M059J (cell line): Measurements from ENCODE around the gene ADAMTS14. TPM values are rescaled to one million over a fixed set of nuclear protein-coding genes. Genes with fewer than 3 reads are reported as not detected.
"Not testable (repeated sequence)": the region's sequence is repeated elsewhere in the genome, so short reads cannot be mapped to it uniquely, and the experiment has no call there.

Experiments
- DNase-seq: peaks from one replicate; pipeline ENCODE4 v3.0.0-alpha.2; 2012; ENCODE audit warnings: low read depth
- total RNA-seq: library from RNA; depleted of rRNA; stranded (reverse); fragments of >200 nt; shearing (Covaris generic); gene quantifications from 2 replicates; pipeline ENCODE4 v1.2.3, GENCODE V29; 2014

The ADAMTS14 gene
- total RNA-seq, 1 experiment from 2014 or later = 1.2 TPM

DNA sequence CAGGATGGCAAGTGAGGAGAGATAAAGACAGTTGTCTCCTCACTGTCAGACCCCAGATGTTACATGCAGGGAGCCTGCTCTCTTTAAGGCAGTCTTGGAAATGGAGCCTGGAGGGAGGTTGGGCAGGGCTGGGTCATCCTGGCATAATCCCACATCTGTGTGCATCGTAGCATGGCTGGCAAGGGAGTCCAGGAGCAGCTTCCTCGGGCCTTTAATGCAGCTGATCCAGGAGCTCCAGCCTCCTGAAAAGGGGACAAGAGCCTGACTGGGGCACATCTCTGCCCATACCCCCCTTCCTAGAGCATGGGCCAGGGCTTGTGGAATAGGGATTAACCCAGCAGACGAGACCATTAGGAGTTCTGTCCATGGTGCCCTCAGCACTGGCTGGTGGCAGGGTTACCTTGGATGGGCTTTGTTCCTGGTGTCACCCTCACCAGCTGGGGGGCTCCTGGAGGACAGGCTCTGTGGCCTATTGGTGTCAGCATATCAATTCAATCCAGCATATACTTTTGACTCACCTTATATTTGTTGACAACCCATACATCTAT, 77.9 kb downstream of the ADAMTS14 start:
- DNase-seq = no peak

DNA sequence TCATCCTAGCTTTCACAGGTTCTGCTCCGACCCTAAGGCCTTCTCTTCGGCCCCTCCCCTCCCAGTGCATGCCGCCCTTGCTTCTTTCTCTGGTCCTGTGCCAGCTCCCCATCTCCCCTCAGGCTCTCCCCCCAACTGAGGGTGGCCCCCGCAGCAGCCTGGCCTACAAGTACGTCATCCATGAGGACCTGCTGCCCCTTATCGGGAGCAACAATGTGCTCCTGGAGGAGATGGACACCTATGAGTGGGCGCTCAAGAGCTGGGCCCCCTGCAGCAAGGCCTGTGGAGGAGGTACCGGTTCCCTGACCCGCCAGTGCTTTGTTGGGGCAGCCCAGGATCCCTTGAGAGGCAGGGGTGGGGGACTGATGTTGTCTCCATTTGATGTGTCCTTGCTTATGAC, 79.0 kb downstream of the ADAMTS14 start:
- no peak for DNase-seq

DNA sequence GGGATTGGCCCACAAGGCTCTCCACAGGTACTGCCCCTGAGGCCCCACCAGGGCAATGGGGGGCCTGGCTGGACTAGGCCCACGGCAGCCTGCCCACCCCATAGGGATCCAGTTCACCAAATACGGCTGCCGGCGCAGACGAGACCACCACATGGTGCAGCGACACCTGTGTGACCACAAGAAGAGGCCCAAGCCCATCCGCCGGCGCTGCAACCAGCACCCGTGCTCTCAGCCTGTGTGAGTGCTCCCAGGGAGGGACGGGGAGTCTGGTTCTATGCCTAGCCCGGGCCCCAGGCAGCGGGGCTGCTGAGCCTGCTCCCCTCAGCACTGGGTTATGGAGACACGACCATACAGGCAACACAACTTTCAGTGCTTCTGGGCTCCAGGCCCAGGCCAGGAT, 79.7 kb downstream of the ADAMTS14 start:
- no peak for DNase-seq

DNA sequence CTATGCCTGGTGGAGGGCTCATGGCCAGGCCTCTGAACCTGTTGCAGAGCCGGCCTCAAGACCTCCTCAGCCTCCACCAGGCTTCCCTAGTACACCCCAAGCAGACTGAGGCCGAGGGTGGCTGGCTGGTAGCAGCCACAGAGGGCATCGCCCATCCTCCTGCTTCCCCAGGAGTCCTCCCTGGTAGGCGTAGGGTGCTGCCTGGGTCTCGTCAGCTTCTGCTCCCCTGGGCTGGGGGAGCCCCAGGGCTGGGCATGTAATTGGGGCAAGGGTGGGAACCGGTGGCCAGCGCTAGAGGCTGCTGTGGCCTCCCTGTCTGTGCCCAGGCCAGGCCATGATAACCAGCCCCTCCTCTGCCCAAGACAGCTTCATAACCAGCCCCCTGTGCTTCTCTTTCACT, 80.3 kb downstream of the ADAMTS14 start:
- DNase-seq = no peak

DNA sequence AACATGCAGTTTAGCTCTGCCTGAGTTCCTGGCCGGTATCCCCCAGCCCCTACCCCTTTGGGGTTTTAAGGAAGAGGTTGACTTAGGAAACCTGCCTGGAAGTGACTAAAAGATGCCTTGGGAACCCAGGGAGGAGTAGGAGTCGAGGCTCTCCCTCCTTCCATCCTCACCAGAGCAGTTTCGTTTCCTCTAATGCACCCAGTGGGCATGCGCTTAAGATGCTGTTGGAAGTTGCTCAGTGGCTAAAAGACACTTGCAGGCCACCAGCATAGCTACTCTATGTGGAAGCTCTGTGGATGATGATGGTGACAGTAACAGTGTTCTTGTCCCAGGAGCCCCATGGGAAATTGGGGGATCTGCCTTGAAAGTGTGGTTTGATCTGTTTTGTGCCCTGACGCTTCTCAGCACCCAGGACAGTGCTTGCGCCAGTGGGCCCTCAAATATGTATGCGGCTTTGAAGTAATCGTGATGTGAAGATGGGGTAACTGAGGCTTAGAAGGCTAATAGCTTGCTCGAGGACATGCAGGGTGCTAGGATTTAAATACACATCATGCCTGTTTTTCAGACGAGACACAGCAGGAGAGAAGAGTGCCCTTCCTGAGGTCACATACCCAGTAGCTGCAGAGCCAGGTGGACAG, 80.8 kb downstream of the ADAMTS14 start:
- DNase-seq = no peak

DNA sequence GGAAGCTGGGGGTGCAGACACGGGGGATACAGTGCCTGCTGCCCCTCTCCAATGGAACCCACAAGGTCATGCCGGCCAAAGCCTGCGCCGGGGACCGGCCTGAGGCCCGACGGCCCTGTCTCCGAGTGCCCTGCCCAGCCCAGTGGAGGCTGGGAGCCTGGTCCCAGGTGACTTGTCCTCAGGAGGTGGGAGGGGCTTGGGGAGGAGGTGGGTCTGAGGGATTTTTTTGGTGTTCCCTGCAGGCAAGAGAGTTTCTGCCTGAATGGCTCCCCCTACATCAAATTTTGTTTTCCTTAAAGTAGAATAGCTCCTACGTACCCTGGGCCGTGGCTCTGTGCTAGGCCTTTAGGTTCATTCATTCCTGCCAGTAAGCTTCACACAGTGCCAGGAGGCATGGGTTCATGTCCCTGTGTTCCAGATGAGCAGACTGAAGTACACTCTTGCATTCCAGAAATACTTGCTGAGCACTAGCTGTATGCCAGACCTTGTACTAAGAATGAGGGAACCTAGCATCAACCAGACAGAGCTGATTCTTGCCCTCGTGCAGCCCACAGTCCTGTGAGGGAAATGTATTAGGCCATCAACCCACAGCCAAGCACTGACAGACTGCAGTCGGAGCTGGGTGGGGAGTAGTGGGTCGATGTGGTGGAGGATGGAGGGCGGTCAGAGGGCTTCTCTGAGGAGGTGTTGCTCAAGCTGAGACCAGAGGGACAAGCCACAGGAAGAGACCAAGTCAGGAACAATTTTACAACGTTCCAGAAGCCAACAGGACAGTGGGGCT, 81.7 kb downstream of the ADAMTS14 start:
- no peak for DNase-seq

DNA sequence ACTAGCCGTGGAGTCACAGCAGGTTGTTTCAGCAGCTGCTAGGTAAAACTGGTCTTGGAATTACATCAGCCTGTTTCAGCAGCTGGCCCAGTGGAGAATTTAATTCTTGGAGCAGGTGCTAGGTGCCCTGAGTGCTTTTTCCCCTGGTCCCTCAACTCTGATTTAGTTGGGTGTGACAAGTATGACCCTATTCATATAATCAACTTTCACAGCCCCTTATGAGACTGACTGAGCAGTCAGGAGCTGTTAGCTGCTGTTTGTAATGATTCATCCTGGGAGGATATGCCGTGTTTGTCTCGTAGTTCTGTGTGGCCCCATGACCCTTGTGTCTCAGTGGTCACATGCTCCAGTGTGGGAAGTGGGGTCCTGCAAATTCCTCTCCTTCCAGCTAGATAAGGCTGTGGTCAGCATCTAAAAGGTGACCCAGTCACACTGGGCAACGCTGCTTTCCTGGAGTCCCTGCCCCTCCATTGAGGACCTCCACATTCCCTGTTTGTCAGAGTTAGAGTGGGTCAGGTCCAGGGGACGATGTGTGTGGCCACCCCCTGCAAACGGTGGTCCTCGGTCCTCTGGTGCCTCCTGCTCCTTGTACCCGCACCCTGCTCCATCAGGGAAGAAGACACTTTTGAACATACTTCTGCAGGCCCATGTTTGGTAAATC, 84.5 kb downstream of the ADAMTS14 start:
- peak; percentile 8 for DNase-seq

DNA sequence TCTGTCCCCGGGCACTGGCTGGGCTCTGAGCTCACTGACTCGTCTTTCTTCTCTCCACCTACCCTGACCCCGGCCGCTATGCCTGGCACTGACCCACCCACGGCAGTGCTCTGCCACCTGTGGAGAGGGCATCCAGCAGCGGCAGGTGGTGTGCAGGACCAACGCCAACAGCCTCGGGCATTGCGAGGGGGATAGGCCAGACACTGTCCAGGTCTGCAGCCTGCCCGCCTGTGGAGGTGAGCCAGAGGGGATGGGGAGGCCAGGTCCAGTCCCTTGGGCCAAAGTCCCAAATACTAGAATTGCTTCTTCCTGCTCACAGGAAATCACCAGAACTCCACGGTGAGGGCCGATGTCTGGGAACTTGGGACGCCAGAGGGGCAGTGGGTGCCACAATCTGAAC, 85.5 kb downstream of the ADAMTS14 start:
- no peak for DNase-seq

DNA sequence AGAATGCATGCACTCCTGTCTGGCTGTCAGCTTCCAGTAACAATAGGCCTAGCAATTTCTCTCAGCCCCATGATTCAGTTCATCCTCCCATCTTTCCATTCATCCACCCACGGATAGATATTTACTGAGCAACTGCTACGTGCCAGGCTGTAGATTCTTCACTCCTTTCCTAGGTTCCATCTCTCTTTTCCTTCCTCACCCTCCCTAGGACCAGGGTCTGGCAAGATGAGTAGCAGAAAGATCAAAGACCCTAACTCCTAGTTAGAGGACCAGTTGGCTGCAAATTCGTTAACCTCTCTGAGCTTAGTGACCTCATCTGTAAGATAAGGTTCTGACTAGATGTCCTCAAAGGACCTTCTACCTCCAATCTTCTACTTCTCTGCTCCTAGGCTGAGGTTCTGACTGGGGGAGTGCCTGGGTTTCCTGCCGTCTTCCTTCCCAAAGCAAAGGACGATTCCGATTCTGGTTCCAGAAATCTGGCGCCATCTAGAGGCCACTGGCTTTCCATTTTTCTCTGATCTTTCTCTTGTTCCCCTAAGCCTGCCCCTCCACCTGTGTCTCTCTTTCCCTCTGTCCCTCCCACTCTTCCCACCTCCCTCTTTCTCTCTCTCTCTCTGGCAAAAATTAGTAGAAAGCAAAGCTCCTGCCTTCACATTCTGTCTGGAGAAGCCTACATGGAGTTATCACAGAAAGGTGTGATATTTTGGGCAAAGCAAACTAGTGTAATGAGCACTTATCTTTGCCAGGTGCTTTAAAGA, 86.6 kb downstream of the ADAMTS14 start:
- DNase-seq = peak; percentile 69

DNA sequence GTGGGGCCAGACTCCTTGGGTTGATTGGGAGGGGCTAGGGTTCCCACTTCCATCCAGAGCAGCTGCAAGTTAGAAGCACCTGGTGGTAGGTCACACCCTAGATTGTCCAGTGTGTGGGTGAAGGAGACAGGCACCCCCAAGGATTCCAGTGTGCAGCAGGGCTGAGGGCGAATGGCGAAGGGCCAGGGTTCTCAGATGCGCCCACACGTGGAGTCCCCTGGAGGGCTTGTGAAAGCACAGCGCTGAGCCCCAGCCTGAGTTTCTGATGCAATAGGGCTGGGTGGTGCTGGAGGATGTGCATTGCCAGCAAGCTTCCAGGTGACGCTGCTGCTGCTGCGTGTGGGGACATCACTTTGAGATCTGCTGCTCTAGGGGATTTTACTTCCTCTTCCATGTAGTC, 87.5 kb downstream of the ADAMTS14 start:
- DNase-seq = no peak

DNA sequence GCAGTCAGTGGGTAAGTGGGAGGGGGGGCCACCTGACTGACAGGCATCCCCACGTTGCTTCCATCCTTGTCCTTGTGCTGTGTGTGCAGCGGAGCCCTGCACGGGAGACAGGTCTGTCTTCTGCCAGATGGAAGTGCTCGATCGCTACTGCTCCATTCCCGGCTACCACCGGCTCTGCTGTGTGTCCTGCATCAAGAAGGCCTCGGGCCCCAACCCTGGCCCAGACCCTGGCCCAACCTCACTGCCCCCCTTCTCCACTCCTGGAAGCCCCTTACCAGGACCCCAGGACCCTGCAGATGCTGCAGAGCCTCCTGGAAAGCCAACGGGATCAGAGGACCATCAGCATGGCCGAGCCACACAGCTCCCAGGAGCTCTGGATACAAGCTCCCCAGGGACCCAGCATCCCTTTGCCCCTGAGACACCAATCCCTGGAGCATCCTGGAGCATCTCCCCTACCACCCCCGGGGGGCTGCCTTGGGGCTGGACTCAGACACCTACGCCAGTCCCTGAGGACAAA, 88.0 kb downstream of the ADAMTS14 start:
- DNase-seq = no peak

DNA sequence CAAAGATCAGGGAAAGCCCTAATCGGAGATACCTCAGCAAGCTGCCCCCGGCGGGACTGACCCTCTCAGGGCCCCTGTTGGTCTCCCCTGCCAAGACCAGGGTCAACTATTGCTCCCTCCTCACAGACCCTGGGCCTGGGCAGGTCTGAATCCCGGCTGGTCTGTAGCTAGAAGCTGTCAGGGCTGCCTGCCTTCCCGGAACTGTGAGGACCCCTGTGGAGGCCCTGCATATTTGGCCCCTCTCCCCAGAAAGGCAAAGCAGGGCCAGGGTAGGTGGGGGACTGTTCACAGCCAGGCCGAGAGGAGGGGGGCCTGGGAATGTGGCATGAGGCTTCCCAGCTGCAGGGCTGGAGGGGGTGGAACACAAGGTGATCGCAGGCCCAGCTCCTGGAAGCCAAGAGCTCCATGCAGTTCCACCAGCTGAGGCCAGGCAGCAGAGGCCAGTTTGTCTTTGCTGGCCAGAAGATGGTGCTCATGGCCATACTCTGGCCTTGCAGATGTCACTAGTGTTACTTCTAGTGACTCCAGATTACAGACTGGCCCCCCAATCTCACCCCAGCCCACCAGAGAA, 88.8 kb downstream of the ADAMTS14 start:
- DNase-seq = peak; percentile 19

DNA sequence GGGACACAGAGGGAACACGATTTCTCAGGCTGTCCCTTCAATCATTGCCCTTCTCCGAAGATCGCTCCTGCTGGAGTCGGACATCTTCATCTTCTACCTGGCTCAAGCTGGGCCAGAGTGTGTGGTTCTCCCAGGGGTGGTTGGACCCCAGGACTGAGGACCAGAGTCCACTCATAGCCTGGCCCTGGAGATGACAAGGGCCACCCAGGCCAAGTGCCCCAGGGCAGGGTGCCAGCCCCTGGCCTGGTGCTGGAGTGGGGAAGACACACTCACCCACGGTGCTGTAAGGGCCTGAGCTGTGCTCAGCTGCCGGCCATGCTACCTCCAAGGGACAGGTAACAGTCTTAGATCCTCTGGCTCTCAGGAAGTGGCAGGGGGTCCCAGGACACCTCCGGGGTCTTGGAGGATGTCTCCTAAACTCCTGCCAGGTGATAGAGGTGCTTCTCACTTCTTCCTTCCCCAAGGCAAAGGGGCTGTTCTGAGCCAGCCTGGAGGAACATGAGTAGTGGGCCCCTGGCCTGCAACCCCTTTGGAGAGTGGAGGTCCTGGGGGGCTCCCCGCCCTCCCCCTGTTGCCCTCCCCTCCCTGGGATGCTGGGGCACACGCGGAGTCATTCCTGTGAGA, 89.5 kb downstream of the ADAMTS14 start:
- no peak for DNase-seq

DNA sequence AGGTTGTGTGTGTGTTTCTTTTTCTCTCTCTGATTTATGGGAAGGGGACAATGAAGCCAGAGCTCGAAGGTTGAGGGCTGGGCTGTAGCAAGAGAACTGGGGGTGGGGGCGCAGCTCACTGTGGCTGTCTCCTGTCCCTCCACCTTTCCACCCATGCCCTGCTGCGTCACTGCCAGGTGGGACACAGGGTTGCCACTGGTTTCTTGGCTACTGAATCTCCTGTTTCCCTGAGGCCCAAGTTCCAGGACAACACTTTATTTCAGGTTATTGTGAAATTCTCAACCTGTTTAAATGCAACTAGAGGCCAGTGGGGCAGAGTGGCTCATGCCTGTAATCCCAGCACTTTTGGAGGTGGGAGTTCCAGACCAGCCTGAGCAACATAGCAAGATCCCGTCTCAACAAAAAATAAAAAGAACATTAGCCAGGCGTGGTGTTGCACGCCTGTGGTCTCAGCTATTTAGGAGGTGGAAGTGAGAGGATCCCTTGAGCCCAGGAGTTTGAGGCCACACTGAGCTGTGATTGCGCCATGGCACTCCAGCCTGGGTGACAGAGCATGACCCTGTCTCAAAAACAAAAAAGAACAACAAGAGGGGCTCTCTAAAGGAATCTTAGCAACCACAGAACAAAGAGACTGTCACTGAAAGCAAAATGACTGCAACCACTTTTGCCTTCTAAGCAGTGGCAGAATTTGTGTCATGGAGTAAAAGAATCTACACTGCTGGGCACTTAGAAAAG, 90.3 kb downstream of the ADAMTS14 start:
- no peak for DNase-seq

DNA sequence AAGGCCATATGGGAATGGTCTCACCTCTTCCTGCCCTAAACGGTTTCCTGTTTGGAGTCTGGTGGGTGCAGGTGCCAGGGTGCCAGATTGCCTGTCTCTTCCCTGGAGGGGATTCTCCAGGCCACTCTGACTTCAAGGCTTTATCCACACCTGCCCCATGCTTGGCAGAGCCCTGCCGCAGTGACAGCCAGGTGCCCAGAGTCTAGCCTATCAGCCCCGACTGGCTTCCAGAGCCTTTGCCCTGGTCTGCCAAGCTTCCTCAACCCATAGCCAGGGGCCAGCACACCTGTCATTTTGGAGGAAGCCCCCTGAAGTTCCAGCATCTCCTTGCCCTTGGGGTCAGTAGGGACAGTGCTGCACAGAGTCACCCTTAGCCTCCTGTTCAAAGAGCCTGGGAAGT, 91.3 kb downstream of the ADAMTS14 start:
- DNase-seq = no peak

DNA sequence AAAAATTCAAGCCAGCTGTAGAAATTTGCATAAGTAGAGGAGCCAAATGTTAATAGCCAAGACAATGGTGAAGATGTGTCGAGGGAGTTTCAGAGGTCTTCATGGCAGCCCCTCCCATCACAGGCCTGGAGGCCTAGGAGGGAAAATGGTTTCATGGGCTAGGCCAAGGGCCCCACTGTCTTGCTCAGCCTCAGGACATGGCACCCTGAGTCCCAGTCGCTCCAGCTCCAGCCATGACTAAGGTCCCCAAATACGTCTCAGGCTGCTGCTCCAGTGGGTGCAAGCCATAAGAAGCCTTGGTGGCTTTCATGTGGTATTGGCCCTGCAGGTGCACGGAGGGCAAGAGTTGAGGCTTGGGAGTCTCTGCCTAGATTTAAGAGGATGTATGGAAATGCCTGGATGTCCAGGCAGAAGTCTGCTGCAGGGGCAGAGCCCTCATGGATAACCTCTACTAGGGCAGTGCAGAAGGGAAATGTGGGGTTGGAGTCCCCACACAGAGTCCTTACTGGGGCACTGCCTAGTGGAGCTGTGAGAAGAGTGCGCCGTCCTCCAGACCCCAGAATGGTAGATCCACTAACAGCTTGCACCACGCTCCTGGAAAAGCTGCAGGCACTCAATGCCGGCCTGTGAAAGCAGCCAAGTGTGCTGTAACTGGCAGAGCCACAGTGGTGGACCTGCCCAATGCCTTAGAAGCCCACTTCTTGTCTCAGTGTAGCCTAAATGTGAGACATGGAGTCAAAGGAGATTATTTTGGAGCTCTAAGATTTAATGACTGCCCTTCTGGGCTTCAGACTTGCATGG, 93.7 kb downstream of the ADAMTS14 start:
- no peak for DNase-seq

DNA sequence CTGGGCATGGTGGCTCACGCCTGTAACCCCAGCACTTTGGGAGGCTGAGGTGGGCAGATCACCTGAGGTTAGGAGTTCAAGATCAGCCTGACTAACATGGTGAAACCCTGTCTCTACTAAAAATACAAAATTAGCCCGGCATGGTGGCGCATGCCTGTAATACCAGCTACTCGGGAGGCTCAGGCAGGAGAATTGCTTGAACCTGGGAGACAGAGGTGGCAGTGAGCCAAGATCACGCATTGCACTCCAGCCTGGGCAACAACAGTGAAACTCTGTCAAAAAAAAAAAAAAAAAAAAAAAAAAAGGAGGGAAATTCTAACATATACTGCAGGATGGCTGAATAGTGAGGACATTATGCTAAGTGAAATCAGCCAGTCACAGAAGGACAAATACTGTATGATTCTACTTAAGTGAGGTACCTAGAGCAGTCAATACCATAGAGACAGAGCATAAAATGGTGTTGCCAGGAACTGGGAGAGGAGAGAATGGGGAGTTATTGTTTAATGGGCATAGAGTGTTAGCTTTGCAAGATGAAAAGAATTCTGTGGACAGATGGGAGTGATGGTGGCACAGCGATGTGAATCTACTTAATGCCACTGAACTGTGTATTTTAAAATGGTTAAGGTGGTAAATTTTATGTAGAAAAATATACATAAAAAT, 95.8 kb downstream of the ADAMTS14 start:
- not testable (repeated sequence) for DNase-seq

DNA sequence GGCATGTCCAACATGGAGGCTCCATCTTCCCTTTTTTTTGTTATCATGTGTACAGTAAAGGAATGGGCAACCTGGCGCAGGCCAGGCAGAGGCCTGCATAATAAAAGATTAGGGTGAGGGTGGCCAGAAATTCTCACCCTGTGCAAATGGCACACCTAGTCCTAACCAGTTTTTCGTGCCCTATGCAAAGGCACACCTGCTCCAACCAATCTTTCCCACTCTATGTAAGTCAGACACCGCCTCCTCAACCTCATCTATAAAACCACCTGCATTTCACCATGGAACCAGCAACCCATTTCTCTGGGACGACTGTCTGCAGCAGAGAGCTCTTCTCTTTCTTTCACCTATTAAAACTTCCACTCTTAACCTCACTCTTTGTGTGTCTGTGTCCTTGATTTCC, 96.8 kb downstream of the ADAMTS14 start:
- DNase-seq = no peak

DNA sequence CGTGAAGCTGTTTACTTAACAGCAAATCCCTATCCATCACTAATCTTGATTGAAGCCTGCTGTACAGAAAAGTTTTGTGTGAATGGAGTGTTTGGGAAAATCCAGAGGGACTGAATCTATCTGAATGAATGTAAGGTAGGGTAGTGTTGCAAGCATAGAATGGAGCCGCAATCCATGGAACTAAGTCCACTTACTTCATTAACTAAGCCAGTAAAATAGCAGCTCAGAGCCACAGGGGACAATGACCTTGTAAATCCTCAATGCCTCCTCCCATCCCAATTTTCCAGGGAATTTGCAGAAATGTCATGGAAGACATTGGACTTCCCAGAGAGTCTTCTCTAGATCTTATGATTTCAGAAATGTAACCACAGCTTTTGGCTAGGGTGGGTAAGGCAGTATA, 97.7 kb downstream of the ADAMTS14 start:
- no peak for DNase-seq
